ENCODE results near the gene FBLN5. TPM values are rescaled to one million over a fixed set of nuclear protein-coding genes. Genes with fewer than 3 reads are reported as not detected.

FBLN5 gene
- total RNA-seq, 4 donors from 2014 or later, result 109 to 215 (median 186) TPM

GRCh38 chr14:91882776-91883175 lies 64.7 kb downstream of the FBLN5 start:
- H3K27ac ChIP-seq, result peak overlapping the region in 1 of 4 donors; percentile 67
- WGBS, 2 donors, result 89 to 94% methylated on average over 4 of the region's 4 CpGs
- no peak overlapping the region for H3K4me3 ChIP-seq
- no peak for TF ChIP-seq EP300 (IDR thresholded peaks at IDR 0.05)
- no peak for TF ChIP-seq POLR2A (IDR thresholded peaks at IDR 0.05)
- no peak for TF ChIP-seq CTCF (IDR thresholded peaks at IDR 0.05)
- H3K36me3 ChIP-seq, result peaks cover 0 to 44% (median 9%) of the 10 kb centered on the region in 3 donors
- H3K9me3 ChIP-seq, result no peaks in the 10 kb centered on the region
- DNase-seq (ENCODE audit: low spot score in 2 of 2), result no peak
- H3K27me3 ChIP-seq, result no peaks in the 10 kb centered on the region
- peaks cover 0 to 30% (median under 1%) of the 10 kb centered on the region in 4 donors for H3K4me1 ChIP-seq

GRCh38 chr14:91882369-91882768 lies 65.1 kb downstream of the FBLN5 start:
- Histone ChIP-seq H3K27me3 (no peaks in the 10 kb centered on the region), H3K9me3 (no peaks in the 10 kb centered on the region), H3K27ac (peak overlapping the region in 1 of 4 donors; percentile 67), H3K4me1 (peaks cover 0 to 30% (median 0%) of the 10 kb centered on the region in 4 donors), H3K36me3 (peaks cover 0 to 48% (median 9%) of the 10 kb centered on the region in 3 donors), H3K4me3 (no peak overlapping the region)
- 83 to 89% methylated on average over 3 to 5 of the region's 5 CpGs for WGBS, 2 donors
- no peak for DNase-seq (ENCODE audit: low spot score in 2 of 2)
- no peak for TF ChIP-seq POLR2A (IDR thresholded peaks at IDR 0.05)
- TF ChIP-seq CTCF (IDR thresholded peaks at IDR 0.05), result no peak
- no peak for TF ChIP-seq EP300 (IDR thresholded peaks at IDR 0.05)

- Histone ChIP-seq H3K9me3 (no peaks in the 10 kb centered on the region), H3K4me1 (peaks cover 0 to 12% (median under 1%) of the 10 kb centered on the region in 4 donors), H3K36me3 (peaks cover 0 to 68% (median 9%) of the 10 kb centered on the region in 3 donors), H3K4me3 (no peak overlapping the region), H3K27me3 (no peaks in the 10 kb centered on the region), H3K27ac (peak overlapping the region in 1 of 4 donors; percentile 0)
- TF ChIP-seq CTCF (IDR thresholded peaks at IDR 0.05), result no peak
- no peak for TF ChIP-seq POLR2A (IDR thresholded peaks at IDR 0.05)
- no peak for TF ChIP-seq EP300 (IDR thresholded peaks at IDR 0.05)
- WGBS, 2 donors, result 77 to 91% methylated on average over 6 of the region's 6 CpGs
- no peak for DNase-seq (ENCODE audit: low spot score in 2 of 2)
These were observed 68.3 kb downstream of the FBLN5 start for GRCh38 chr14:91879196-91879595.

GRCh38 chr14:91878274-91878673 lies 69.2 kb downstream of the FBLN5 start:
- Histone ChIP-seq H3K9me3 (no peaks in the 10 kb centered on the region), H3K27me3 (no peaks in the 10 kb centered on the region), H3K36me3 (peaks cover 0 to 77% (median 9%) of the 10 kb centered on the region in 3 donors), H3K4me3 (no peak overlapping the region), H3K27ac (no peak overlapping the region), H3K4me1 (peaks cover 0 to 14% (median 4%) of the 10 kb centered on the region in 4 donors)
- DNase-seq (ENCODE audit: low spot score in 2 of 2), result no peak
- TF ChIP-seq POLR2A (IDR thresholded peaks at IDR 0.05), result no peak
- TF ChIP-seq EP300 (IDR thresholded peaks at IDR 0.05), result no peak
- no peak for TF ChIP-seq CTCF (IDR thresholded peaks at IDR 0.05)
- WGBS, 2 donors, result 92 to 96% methylated on average over 5 of the region's 5 CpGs

- H3K36me3 ChIP-seq, result peaks cover 0 to 79% (median 9%) of the 10 kb centered on the region in 3 donors
- peaks cover 0 to 14% (median 6%) of the 10 kb centered on the region in 4 donors for H3K4me1 ChIP-seq
- no peak for DNase-seq (ENCODE audit: low spot score in 2 of 2)
- 81 to 82% methylated on average over 13 of the region's 13 CpGs for WGBS, 2 donors
- H3K27ac ChIP-seq, result no peak overlapping the region
- H3K4me3 ChIP-seq, result no peak overlapping the region
- H3K27me3 ChIP-seq, result no peaks in the 10 kb centered on the region
- H3K9me3 ChIP-seq, result no peaks in the 10 kb centered on the region
- TF ChIP-seq POLR2A (IDR thresholded peaks at IDR 0.05), result no peak
- no peak for TF ChIP-seq CTCF (IDR thresholded peaks at IDR 0.05)
- TF ChIP-seq EP300 (IDR thresholded peaks at IDR 0.05), result no peak
These were observed 70.0 kb downstream of the FBLN5 start for GRCh38 chr14:91877376-91877915.
